ENCODE data around the gene SPATA19.

DNA sequence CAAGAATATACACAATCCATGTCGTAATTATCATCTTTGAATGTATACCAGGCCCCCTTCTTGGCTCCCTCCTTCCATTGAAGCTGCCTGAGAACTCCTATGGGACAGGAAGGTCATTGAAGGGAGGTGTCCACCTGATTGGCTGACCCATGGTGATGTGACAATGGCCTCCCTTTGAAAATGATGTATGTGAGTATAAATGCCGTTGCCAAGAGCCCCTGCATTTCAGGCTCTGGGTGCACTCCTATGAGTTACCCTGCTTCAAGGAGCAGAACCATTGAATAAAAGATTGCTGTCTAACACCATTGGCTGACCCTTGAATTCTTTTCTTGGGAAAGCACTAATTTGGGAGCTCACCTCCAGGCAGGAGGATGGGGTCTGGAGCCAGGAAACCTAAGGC is at the start of gene SPATA19:
- TF ChIP-seq, protein P1, sequence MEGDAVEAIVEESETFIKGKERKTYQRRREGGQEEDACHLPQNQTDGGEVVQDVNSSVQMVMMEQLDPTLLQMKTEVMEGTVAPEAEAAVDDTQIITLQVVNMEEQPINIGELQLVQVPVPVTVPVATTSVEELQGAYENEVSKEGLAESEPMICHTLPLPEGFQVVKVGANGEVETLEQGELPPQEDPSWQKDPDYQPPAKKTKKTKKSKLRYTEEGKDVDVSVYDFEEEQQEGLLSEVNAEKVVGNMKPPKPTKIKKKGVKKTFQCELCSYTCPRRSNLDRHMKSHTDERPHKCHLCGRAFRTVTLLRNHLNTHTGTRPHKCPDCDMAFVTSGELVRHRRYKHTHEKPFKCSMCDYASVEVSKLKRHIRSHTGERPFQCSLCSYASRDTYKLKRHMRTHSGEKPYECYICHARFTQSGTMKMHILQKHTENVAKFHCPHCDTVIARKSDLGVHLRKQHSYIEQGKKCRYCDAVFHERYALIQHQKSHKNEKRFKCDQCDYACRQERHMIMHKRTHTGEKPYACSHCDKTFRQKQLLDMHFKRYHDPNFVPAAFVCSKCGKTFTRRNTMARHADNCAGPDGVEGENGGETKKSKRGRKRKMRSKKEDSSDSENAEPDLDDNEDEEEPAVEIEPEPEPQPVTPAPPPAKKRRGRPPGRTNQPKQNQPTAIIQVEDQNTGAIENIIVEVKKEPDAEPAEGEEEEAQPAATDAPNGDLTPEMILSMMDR (IDR thresholded peaks at IDR 0.05): no peak
- TF ChIP-seq ZFX (IDR thresholded peaks at IDR 0.05; ENCODE audit: borderline replicate concordance): no peak
